Stimulated activated CD8-positive, alpha-beta memory T cell treated with anti-CD3 and anti-CD28 coated beads, Interleukin-12 subunit alpha, Interleukin-12 subunit beta, amount 100 ng/mL, for 4 hours (primary cell): ENCODE data around the gene GNPNAT1.
"Not testable (repeated sequence)": the region's sequence is repeated elsewhere in the genome, so short reads cannot be mapped to it uniquely, and the experiment has no call there.

Source experiments
- DNase-seq: peaks from one replicate; pipeline ENCODE4 v3.0.0-alpha.2; 2020; ENCODE audit warnings: low read depth

The GNPNAT1 gene

DNA sequence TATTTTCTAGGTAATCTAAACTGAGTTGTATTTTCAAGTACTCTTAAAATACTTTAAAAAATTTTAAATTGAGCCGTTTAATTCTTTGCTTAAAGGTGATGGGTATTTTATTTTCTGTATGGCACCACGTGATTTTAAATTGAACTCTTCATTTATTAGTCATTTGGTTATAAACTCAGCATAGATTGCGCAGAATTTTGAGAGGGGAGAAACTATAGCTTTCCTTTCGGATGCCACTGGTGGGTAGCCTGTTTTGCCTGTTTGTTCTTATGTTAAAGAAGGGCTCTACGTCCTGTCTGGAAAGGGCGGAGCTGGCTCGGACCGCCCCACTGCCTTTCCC, 61.9 kb downstream of the GNPNAT1 start:
- DNase-seq, result no peak

DNA sequence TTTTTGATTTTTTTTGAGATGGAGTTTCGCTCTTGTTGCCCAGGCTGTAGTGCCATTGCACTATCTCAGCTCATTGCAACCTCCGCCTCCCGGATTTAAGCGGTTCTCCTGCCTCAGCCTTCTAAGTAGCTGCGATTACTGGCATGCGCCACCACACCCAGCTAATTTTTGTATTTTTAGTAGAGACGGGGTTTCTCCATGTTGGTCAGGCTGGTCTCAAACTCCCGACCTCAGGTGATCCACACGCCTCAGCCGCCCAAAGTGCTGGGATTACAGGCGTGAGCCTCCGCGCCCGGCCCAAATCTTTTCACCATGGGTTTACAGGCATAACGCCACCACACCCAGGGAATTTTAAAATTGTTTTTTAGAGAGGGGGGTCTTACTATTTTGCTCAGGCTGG, 62.4 kb downstream of the GNPNAT1 start:
- DNase-seq, result not testable (repeated sequence)

DNA sequence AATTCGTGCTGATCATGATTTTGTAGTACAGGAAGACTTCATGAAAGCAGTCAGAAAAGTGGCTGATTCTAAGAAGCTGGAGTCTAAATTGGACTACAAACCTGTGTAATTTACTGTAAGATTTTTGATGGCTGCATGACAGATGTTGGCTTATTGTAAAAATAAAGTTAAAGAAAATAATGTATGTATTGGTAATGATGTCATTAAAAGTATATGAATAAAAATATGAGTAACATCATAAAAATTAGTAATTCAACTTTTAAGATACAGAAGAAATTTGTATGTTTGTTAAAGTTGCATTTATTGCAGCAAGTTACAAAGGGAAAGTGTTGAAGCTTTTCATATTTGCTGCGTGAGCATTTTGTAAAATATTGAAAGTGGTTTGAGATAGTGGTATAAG, 63.9 kb downstream of the GNPNAT1 start:
- DNase-seq, result not testable (repeated sequence)
